Stimulated activated CD8-positive, alpha-beta memory T cell treated with anti-CD3 and anti-CD28 coated beads, Interleukin-7, amount 100 ng/mL, for 48 hours (primary cell): Measurements from ENCODE around the gene ROMO1.

Experiments
- DNase-seq, 2 donors: peaks; one replicate each; pipeline ENCODE4 v3.0.0-alpha.2; 2020; ENCODE audit warnings: low read depth in 1 of 2; ENCODE audit errors: extremely low read depth in 1 of 2

The ROMO1 gene

GRCh38 chr20:35699127-35699956 lies at the start of gene ROMO1, which contains the start of gene NFS1:
TSS of gene ROMO1 (plus strand) at chr20:35699405. CDS start at chr20:35699633, 228 bp downstream.
TSS of gene NFS1 (minus strand) at chr20:35699352. CDS start at chr20:35699288, 64 bp downstream.
- DNase-seq: peak; percentile 74 to 79

DNA sequence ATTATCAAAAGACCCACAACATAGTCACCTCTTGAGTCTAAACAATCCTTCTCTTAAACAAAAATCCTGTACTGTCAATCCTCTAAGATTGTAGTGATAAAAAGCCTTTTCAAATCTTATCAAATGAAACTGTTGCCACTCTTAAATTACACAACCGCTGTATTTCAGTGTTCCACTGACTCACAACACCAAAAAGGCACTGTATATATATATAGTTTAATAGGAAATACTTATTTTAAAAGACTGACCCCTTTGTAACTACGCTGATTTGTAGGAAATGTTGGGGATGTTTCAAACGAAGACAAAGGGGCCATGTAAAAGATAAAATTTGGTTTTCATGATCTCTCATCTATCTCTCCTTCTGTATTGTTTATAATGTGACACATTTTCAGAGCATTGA lies 48.6 kb upstream of the ROMO1 start:
- no peak for DNase-seq

DNA sequence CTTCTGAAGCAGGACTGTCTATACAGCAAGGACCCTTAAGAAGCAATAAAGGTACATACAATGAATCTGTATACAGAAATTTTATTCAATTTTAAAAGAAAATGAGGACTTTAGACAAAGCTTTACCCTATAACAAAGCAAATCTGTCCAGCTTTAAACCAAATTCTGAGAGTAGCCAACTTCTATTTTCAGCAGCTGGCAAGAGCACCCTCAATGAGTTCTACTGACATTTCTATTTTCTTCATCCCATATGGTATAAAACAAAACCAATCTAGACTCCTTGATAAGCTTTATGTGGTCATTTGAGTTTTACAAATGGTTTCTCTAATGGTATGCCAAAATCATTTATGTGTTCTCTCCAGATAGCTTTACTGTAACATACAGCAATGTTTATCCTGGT lies 47.2 kb upstream of the ROMO1 start:
- DNase-seq: no peak

DNA sequence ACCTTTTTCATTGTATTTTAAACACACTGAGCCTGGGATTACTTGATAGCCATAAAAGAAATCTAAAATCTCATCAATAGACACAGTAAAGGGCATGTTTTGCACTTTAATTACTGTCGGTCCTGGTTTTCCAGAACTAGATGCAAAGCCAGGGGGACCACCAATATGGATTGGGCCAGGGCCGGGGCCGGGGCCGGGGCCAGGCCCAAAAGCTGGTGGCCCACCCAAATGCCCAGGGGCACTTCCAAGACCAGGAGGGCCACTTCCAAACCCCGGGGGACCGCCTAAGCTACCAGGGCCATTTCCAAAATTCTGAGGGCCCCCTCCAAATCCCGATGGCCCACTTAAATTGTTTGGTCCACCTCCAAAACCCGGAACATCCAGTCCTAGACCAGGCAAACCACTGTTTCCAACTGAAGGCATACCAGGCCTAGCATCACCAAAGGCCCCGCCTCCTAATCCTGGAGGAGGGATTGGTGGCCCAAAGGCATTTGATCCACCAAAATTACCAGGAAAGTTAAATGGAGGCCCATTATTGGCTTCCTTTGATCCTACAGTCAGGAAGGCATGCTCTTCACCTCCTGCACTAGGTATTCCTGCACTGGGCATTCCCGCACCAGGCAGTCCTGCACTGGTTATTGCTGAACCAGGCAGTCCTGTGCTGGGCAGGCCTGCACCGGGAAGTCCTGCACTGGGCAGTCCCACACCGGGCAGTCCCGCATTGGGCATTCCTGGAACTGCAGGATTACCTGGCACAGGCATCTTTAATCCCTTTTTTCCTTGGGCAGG lies 46.4 kb upstream of the ROMO1 start:
- DNase-seq: no peak

GRCh38 chr20:35653430-35653734 lies 45.8 kb upstream of the ROMO1 start:
- DNase-seq: no peak

DNA sequence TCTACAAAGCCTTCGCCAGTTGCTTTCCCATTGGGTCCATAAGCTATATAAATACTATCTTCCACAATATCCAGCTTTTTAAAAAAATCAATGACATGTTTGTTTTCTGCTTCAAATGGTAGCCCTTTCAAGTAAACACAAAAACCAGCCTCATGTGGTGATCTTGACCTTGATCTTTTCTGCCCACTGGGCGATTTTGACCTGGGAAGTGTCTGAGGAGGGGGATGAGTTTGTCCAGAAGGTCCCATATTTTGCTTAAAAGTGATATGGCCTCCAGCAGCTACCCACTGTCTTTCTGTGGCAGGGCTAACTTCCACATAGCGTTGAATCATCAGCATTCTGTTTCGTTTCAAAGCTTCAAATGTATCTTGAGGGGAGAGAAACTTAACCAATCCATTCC lies 45.3 kb upstream of the ROMO1 start:
- DNase-seq: no peak

- DNase-seq: no peak
Measured at GRCh38 chr20:35654415-35654814, 44.8 kb upstream of the ROMO1 start.

DNA sequence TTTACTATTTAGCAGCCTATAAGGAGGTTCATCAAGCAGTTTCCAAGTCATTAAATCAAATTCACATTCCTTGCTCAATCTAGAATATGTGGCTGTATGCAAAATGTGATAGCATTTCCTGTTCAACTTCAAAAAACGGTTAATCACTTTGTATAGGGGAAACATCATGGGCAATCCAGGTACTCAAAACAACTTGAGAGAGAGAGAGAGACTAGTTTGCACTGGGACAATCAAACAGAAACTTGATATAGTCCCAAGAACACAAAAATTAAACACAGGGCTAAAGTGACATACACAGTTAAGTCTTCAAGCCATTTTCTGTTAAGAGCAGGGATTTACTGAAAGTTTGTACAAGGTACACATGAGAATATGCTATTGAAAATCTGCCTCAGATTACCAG lies 41.9 kb upstream of the ROMO1 start:
- DNase-seq: no peak

GRCh38 chr20:35660122-35660937 lies 38.9 kb upstream of the ROMO1 start:
- peak in 1 of 2 donors; percentile 29 for DNase-seq

DNA sequence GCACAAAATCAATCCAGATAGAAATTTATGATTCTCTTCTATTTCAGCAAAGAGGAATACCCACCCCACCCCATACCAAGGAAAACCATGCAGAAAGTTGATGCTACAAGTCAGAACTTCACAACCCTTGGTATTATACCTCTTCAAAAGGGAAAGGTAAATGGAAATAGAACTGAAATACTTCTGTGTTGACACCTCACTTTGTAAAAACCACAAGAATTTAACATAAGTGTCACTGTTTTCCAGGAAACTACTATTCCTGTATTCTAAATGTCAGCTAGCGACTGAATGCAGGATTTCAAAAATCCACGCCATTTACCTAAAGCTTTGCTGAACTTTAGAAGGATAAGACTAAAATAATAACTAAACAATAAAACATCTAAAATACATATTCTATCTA lies 38.2 kb upstream of the ROMO1 start:
- no peak for DNase-seq

- DNase-seq: no peak
Measured at GRCh38 chr20:35661908-35662307, 37.3 kb upstream of the ROMO1 start.

DNA sequence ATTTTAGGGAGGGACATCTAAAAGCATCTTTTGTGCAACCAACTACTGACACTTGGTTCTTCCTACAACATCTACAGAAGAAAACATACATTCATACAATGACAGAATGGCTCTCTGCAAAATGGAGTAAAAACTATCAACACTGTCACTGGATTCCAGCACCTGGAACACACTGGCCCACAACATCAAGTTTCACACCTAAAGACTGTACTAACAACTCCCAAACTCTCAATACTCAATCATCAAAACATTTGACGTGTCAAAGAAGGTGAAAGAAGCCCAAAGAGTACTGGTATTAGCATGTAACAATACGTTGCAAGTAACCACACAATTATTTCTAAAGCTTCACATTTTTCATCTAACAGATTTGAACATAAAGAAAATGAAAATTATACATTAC lies 36.7 kb upstream of the ROMO1 start:
- no peak for DNase-seq

GRCh38 chr20:35663516-35664465 lies 35.4 kb upstream of the ROMO1 start:
- DNase-seq: peak; percentile 27 to 36

GRCh38 chr20:35664466-35665206 lies 34.6 kb upstream of the ROMO1 start, which contains the start of the genes CPNE1 and RBM12:
TSS of gene CPNE1 (minus strand) at chr20:35664900. CDS start at chr20:35632923, 31,977 bp downstream.
TSS of gene RBM12 (minus strand) at chr20:35664900. CDS start at chr20:35655322, 9,578 bp downstream.
- DNase-seq: peak; percentile 85 to 86

DNA sequence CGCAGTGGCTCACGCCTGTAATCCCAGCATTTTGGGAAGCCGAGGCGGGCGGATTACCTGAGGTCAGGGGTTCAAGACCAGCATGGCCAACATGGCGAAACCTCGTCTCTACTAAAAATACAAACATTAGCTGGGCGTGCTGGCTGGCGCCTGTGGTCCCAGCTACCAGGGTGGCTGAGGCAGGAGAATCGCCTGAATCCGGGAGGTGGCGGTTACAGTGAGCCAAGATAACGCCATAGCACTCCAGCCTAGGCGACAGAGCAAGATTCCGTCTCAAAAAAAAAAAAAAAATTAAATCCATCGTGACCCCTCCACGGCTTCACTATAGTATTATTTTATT lies 33.3 kb upstream of the ROMO1 start:
- DNase-seq: no peak

GRCh38 chr20:35669221-35669620 lies 30.0 kb upstream of the ROMO1 start:
- DNase-seq: no peak

DNA sequence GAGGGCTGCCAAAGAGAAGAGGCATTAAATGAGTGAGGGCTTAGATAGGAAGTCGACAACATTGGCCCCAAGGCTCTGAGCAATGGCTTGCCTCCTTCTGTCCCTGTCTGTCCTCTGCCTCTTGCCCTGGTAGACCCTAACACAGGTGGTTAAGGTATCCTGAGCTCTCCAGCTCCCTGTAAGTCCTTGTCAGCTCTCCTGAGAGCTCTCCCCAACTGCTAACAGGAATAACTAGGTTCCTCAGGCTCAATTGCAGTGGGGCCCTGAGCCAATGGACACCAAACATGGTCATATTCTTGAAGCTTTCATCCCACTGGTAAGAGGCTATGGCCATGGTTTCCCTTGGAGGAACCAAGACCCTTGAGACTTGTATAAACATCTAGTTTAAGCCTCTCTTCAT lies 29.5 kb upstream of the ROMO1 start:
- no peak for DNase-seq

DNA sequence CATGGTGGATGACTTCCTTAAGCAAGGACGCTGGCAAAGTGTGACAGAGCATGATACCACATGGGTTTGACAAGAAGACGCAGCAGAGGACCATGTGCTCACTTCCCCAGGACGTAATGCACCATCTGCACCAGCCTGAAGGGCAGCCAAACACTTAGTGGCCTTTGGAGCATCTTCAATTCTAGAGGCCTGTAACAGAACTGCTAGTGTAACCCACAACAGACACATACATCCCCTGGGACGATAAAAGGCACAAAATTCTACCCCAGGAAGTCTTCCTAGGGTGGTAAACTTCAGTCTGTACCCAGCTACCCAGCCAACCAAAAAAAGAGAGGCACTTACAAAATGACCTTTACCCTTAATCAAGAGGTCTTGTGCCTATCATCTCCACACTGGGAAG lies 25.3 kb upstream of the ROMO1 start:
- DNase-seq: no peak

DNA sequence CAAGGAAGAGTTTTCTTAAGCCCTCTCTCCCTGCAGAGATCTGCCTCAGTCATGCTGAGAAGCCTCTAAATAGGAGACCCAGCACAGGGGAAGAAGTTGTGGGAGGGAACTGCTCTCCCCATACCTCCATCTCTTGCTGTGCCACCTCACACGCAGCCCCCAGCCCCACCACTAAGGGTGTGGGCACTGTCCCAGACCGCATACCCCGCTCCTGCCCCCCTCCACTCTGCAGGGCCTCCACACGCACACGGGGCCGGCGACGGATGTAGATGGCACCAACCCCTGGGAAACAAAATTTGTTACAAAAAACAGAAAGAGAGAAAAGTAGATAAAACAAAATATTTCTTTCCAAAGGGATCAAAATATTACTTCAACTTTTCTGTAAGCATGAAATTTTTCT lies 24.3 kb upstream of the ROMO1 start:
- no peak for DNase-seq
